A549 (cell line): ENCODE data around the gene DMPK. TPM values are rescaled to one million over a fixed set of nuclear protein-coding genes. Genes with fewer than 3 reads are reported as not detected.
A peak's percentile ranks its signal among the peaks of the same experiment; 100 is the strongest.

Experiments
- ATAC-seq, 2 experiments: fragments of 200-7000 bp in 1 of 2; fragments of >200 bp in 1 of 2; cut with Nextera tagmentation in 1 of 2; cut with Tn5 transposase in 1 of 2; 3 replicates each; pipeline versions ENCODE4 v1.8.0 to v1.9.1; 2018 to 2020; ENCODE audit warnings: mild to moderate bottlenecking in 1 of 2, moderate library complexity in 1 of 2
- CTCF ChIA-PET: fragments of 300-600 bp; sonication (Branson Sonifier 250); formaldehyde crosslinking; extraction: SDS; loops from one replicate; lab custom pipeline; 2021; ENCODE audit warnings: antibody characterized with exemption, inconsistent platforms; lab: Yijun Ruan, JAX
- POLR2A ChIA-PET: fragments of 350-600 bp; formaldehyde crosslinking; extraction: SDS; loops from one replicate; lab custom pipeline; 2021; ENCODE audit warnings: antibody characterized with exemption, inconsistent platforms; lab: Yijun Ruan, JAX
- DNase-seq, 2 experiments: peaks; one replicate each; pipeline versions ENCODE4 v3.0.0 to v3.0.0-alpha.2; 2011 to 2016; ENCODE audit warnings: low read depth in 1 of 2, low spot score in 1 of 2
- FAIRE-seq: peaks from 2 replicates; lab custom pipeline; 2011; peaks lifted over from hg19 to GRCh38; lab: Jason Lieb, UNC
- H3K27ac ChIP-seq, 2 experiments: fragments of >200 bp; sonication (Bioruptor Twin); formaldehyde crosslinking; 3 replicates each; pipeline ENCODE4 v1.5.1; 2016 to 2017
- H3K4me1 ChIP-seq: fragments of >200 bp; sonication (Bioruptor Twin); formaldehyde crosslinking; 3 replicates; pipeline ENCODE4 v1.6.1; 2016
- H3K4me2 ChIP-seq: fragments of >200 bp; sonication (Bioruptor Twin); formaldehyde crosslinking; 3 replicates; pipeline ENCODE4 v1.6.1; 2016
- H3K4me3 ChIP-seq: fragments of >200 bp; sonication (Bioruptor Twin); formaldehyde crosslinking; 3 replicates; pipeline ENCODE4 v1.5.1; 2016
- H3K9me3 ChIP-seq: fragments of >200 bp; sonication (Bioruptor Twin); formaldehyde crosslinking; 3 replicates; pipeline ENCODE4 v1.6.1; 2016
- CBX8 ChIP-seq: fragments of 200-600 bp; sonication (generic); IDR thresholded peaks from 2 replicates; pipeline ENCODE4 v1.6.1; 2016
- CEBPB ChIP-seq, 2 experiments: fragments of >200 bp in 1 of 2; sonication (Bioruptor Twin) in 1 of 2; formaldehyde crosslinking in 1 of 2; IDR thresholded peaks; 2 replicates each; pipeline ENCODE4 v1.6.1; 2012 to 2016
- EHF ChIP-seq: fragments of 250-450 bp; sonication (Bioruptor Pico); IDR thresholded peaks from 2 replicates; pipeline ENCODE4 v1.5.0; 2020; ENCODE audit warnings: mild to moderate bottlenecking
- EHMT2 ChIP-seq: fragments of 200-600 bp; sonication (generic); IDR thresholded peaks from 2 replicates; pipeline ENCODE4 v1.6.1; 2016; ENCODE audit warnings: antibody characterized with exemption, low read depth, mild to moderate bottlenecking, moderate library complexity
- EP300 ChIP-seq, 2 experiments: fragments of >200 bp; sonication (Bioruptor Twin); formaldehyde crosslinking; IDR thresholded peaks; 2 replicates in 1 of 2; 3 replicates in 1 of 2; pipeline ENCODE4 v1.6.1; 2016 to 2017
- ESRRA ChIP-seq: fragments of 150-350 bp; IDR thresholded peaks from 2 replicates; pipeline ENCODE4 v1.6.1; 2014; ENCODE audit warnings: mild to moderate bottlenecking, low read length, borderline replicate concordance
- FOSB ChIP-seq: fragments of 250-450 bp; sonication (Bioruptor Pico); IDR thresholded peaks from 2 replicates; pipeline ENCODE4 v1.5.0; 2020; ENCODE audit warnings: mild to moderate bottlenecking, moderate library complexity
- FOSL2 ChIP-seq, 2 experiments: fragments of 450-650 bp in 1 of 2; fragments of >200 bp in 1 of 2; sonication (Bioruptor Twin) in 1 of 2; formaldehyde crosslinking; IDR thresholded peaks; 2 replicates each; pipeline versions ENCODE4 v1.5.0 to v1.6.1; 2016 to 2020; ENCODE audit warnings: mild to moderate bottlenecking in 1 of 2, moderate library complexity in 1 of 2
- HEYL ChIP-seq: fragments of 250-450 bp; sonication (Bioruptor Pico); IDR thresholded peaks from 2 replicates; pipeline ENCODE4 v1.8.0; 2021; ENCODE audit warnings: mild to moderate bottlenecking, moderate library complexity
- HOXB5 ChIP-seq: fragments of 250-450 bp; sonication (Bioruptor Pico); IDR thresholded peaks from 2 replicates; pipeline ENCODE4 v1.5.0; 2020; ENCODE audit warnings: mild to moderate bottlenecking, moderate library complexity
- KDM5A ChIP-seq: fragments of 200-600 bp; sonication (generic); IDR thresholded peaks from 2 replicates; pipeline ENCODE4 v1.6.1; 2016; ENCODE audit warnings: antibody characterized with exemption, mild to moderate bottlenecking
- MAFK ChIP-seq: fragments of 450-650 bp; IDR thresholded peaks from 2 replicates; pipeline ENCODE4 v1.6.1; 2014; ENCODE audit not compliant: partially characterized antibody
- MAX ChIP-seq: IDR thresholded peaks from 2 replicates; pipeline ENCODE4 v1.6.1; 2012
- PBX3 ChIP-seq: IDR thresholded peaks from 2 replicates; pipeline ENCODE4 v1.6.1; 2012
- PHF8 ChIP-seq: fragments of 200-600 bp; sonication (generic); IDR thresholded peaks from 2 replicates; pipeline ENCODE4 v1.6.1; 2016; ENCODE audit warnings: low read depth, mild to moderate bottlenecking, antibody characterized with exemption, moderate library complexity, borderline replicate concordance
- POLR2AphosphoS2 ChIP-seq: conservative IDR thresholded peaks from 2 replicates; pipeline ENCODE4 v1.6.1; 2012; ENCODE audit warnings: low read length, improper control_type of control experiment, inconsistent platforms
- REST ChIP-seq: fragments of 200-600 bp; sonication (generic); IDR thresholded peaks from 2 replicates; pipeline ENCODE4 v1.6.1; 2016; ENCODE audit warnings: antibody characterized with exemption, mild to moderate bottlenecking, moderate library complexity
- ZC3H11A ChIP-seq: fragments of 450-650 bp; IDR thresholded peaks from 2 replicates; pipeline ENCODE4 v1.6.1; 2014; ENCODE audit warnings: antibody characterized with exemption, mild to moderate bottlenecking
- ZFP36 ChIP-seq: fragments of 450-650 bp; IDR thresholded peaks from 2 replicates; pipeline ENCODE4 v1.6.1; 2014; ENCODE audit warnings: borderline replicate concordance; ENCODE audit not compliant: partially characterized antibody
- ZNF302 ChIP-seq: fragments of 250-450 bp; sonication (Bioruptor Pico); IDR thresholded peaks from 2 replicates; pipeline ENCODE4 v1.9.0; 2021; ENCODE audit warnings: inconsistent platforms, mild to moderate bottlenecking, moderate library complexity
- WGBS: methylation state at CpG from one replicate; pipeline ENCODE4 v1.1.6; 2017; ENCODE audit errors: missing lambda C conversion rate; 5-methylcytosine and 5-hydroxymethylcytosine counted together
- polyA plus RNA-seq, 4 experiments: library from polyadenylated mRNA; depleted of rRNA in 3 of 4; stranded (reverse); fragments of >200 nt; fragmentation: RNase III in 1 of 4; extraction: RNeasy Plus Mini Kit Qiagen cat#74134 plus additional on column Dnase treatment in 1 of 4; gene quantifications; 2 replicates in 3 of 4; 3 replicates in 1 of 4; pipeline ENCODE4 v1.2.3, GENCODE V29; 2011 to 2017
- TF ChIP-seq, protein P1 (sequence below): fragments of >200 bp; sonication (Bioruptor Twin); formaldehyde crosslinking; IDR thresholded peaks from 3 replicates; pipeline ENCODE4 v1.5.1; 2016
- TF ChIP-seq, protein P2 (sequence below): IDR thresholded peaks from 2 replicates; pipeline ENCODE4 v1.6.1; 2012; ENCODE audit warnings: low read depth, borderline replicate concordance
- TF ChIP-seq, protein P3 (sequence below): fragments of >200 bp; sonication (Bioruptor Twin); formaldehyde crosslinking; IDR thresholded peaks from 2 replicates; pipeline ENCODE4 v1.6.1; 2016

The DMPK gene
- polyA plus RNA-seq, 2 of the 4 experiments (the other 2 are of a cell fraction), result 21.6 to 56.6 TPM

DNA sequence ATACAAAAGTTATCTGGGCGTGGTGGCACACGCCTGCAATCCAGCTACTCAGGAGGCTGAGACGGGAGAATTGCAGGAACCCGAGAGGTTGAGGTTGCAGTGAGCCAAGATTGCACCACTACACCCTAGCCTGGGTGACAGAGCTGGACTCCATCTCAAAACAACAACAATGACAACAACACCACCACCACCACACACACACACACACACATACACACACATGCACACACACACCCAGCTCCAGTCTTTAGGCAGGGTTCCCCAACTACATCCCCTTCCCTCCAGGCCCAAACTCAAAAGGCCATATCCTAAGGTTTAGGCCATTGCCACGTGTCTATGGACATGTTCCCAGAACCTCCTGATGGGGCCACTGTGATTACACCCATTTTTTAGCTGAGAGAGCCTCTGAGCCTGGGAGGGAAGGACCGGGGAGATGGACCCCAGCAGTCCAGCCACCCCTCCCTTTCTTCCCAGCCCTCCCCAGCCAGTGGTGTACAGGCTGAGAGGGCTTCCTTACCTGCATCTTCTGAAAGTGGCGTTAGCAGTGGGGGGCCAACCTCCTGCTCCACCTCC lies 19.4 kb upstream of the DMPK start:
- no peak for DNase-seq
- no peak for FAIRE-seq
- 0 out of 6 replicates have a peak, but pooled peaks of 1 of the 2 experiments have one; percentile 6 for ATAC-seq
- TF ChIP-seq MAFK (no peak), ZNF302 (CRISPR knock-in tag) (no peak), ZC3H11A (no peak), REST (no peak), POLR2AphosphoS2 (no peak), CBX8 (no peak), HEYL (CRISPR knock-in tag) (no peak), HOXB5 (no peak), EHF (no peak), EP300 (IDR thresholded peaks at IDR 0.05) (no peak), MAX (no peak), KDM5A (no peak), FOSB (CRISPR knock-in tag) (no peak), PBX3 (no peak)
- TF ChIP-seq, protein P1, sequence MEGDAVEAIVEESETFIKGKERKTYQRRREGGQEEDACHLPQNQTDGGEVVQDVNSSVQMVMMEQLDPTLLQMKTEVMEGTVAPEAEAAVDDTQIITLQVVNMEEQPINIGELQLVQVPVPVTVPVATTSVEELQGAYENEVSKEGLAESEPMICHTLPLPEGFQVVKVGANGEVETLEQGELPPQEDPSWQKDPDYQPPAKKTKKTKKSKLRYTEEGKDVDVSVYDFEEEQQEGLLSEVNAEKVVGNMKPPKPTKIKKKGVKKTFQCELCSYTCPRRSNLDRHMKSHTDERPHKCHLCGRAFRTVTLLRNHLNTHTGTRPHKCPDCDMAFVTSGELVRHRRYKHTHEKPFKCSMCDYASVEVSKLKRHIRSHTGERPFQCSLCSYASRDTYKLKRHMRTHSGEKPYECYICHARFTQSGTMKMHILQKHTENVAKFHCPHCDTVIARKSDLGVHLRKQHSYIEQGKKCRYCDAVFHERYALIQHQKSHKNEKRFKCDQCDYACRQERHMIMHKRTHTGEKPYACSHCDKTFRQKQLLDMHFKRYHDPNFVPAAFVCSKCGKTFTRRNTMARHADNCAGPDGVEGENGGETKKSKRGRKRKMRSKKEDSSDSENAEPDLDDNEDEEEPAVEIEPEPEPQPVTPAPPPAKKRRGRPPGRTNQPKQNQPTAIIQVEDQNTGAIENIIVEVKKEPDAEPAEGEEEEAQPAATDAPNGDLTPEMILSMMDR, result no peak
- TF ChIP-seq, protein P2, sequence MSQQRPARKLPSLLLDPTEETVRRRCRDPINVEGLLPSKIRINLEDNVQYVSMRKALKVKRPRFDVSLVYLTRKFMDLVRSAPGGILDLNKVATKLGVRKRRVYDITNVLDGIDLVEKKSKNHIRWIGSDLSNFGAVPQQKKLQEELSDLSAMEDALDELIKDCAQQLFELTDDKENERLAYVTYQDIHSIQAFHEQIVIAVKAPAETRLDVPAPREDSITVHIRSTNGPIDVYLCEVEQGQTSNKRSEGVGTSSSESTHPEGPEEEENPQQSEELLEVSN, result no peak
- Histone ChIP-seq H3K4me2 (no peak overlapping the region), H3K4me3 (no peak overlapping the region), H3K4me1 (peaks cover 18% of the 10 kb centered on the region), H3K27ac (no peak overlapping the region; a peak in 1 of 6 replicates), H3K9me3 (no peaks in the 10 kb centered on the region)
- ChIA-PET CTCF (interaction anchor here (0.6 to 74.3 kb wide), 8 partner anchors 6 to 227 kb away, joined by 3 to 2204 read pairs (median 4); partner anchors contain the start of genes DMPK, DMWD, FOXA3 and QPCTL), POLR2A (interaction anchor here (0.7 to 0.9 kb wide), 2 partner anchors 31 to 32 kb away, joined by 3 to 4 read pairs; partner anchors contain the start of gene SIX5)
- WGBS, result 78% methylated on average over 7 of the region's 7 CpGs

GRCh38 chr19:45800070-45800553 lies 17.8 kb upstream of the DMPK start:
- POLR2A ChIA-PET, result interaction anchor here (1.8 to 2.6 kb wide), 2 partner anchors 29 to 31 kb away, joined by 12 to 23 read pairs; partner anchors contain the start of gene SIX5
- DNase-seq, result peak in 1 of 2 experiments; percentile 65
- FAIRE-seq, result no peak
- no peak overlapping the region for H3K4me3 ChIP-seq
- peaks cover 18% of the 10 kb centered on the region for H3K4me1 ChIP-seq
- peak overlapping the region; percentile 27 to 66; a peak in 4 of 6 replicates for H3K27ac ChIP-seq
- WGBS, result 64% methylated on average over 7 of the region's 8 CpGs
- no peaks in the 10 kb centered on the region for H3K9me3 ChIP-seq
- H3K4me2 ChIP-seq, result peak overlapping the region; percentile 20; the same call in 2 of the 3 replicates
- CTCF ChIA-PET, result interaction anchor here (0.6 to 74.3 kb wide), 17 partner anchors 8 to 317 kb away, joined by 3 to 2204 read pairs (median 6); partner anchors contain the start of genes DMPK, DMWD, FBXO46 and FOXA3
- peak; percentile 32 to 63; a peak in 4 of 6 replicates for ATAC-seq
- TF ChIP-seq ZC3H11A (no peak), EHMT2 (no peak), CEBPB (IDR thresholded peaks at IDR 0.05) (no peak), MAFK (peak; percentile 11), ESRRA (no peak), ZFP36 (peak; percentile 24), FOSL2 (IDR thresholded peaks at IDR 0.05) (no peak), FOSL2 (CRISPR knock-in tag; IDR thresholded peaks at IDR 0.05) (peak; percentile 77), PHF8 (no peak)
- TF ChIP-seq, protein P3, sequence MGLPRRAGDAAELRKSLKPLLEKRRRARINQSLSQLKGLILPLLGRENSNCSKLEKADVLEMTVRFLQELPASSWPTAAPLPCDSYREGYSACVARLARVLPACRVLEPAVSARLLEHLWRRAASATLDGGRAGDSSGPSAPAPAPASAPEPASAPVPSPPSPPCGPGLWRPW, result no peak
- TF ChIP-seq, protein P2, result no peak
